ENCODE results near the gene FARP1. TPM values are rescaled to one million over a fixed set of nuclear protein-coding genes. Genes with fewer than 3 reads are reported as not detected.

Gene FARP1
- total RNA-seq, 1 experiment from 2014 or later, result 96.6 TPM

- no peak for TF ChIP-seq KAT7 (CRISPR knock-in tag; IDR thresholded peaks at IDR 0.05; ENCODE audit: borderline replicate concordance)
- TF ChIP-seq ELF4 (CRISPR knock-in tag; IDR thresholded peaks at IDR 0.05; ENCODE audit: low read depth), result no peak
- TF ChIP-seq ZNF416 (CRISPR knock-in tag; IDR thresholded peaks at IDR 0.05), result no peak
- no peak for TF ChIP-seq ATF6 (CRISPR knock-in tag; IDR thresholded peaks at IDR 0.05)
- TF ChIP-seq ZNF512 (CRISPR knock-in tag; IDR thresholded peaks at IDR 0.05; ENCODE audit: borderline replicate concordance), result no peak
- no peak for TF ChIP-seq ZNF423 (CRISPR knock-in tag; IDR thresholded peaks at IDR 0.05)
- no peak for TF ChIP-seq TEAD1 (CRISPR knock-in tag; IDR thresholded peaks at IDR 0.05)
- no peak for TF ChIP-seq ERG (CRISPR knock-in tag; IDR thresholded peaks at IDR 0.05)
Measured at GRCh38 chr13:98416408-98416807, 273.5 kb downstream of the FARP1 start (continued).

GRCh38 chr13:98419786-98420553 is 277.1 kb downstream of the FARP1 start:
- ChIA-PET POLR2A (no interaction called here), CTCF (no interaction called here)
- ATAC-seq (no peak), DNase-seq (ENCODE audit: low spot score) (no peak)
- H3K9me3 Mint-ChIP-seq, result no peaks in the 10 kb centered on the region
- no peak overlapping the region for H3K27ac Mint-ChIP-seq
- TF ChIP-seq KAT7 (CRISPR knock-in tag; IDR thresholded peaks at IDR 0.05; ENCODE audit: borderline replicate concordance) (no peak), AR (CRISPR knock-in tag; IDR thresholded peaks at IDR 0.05) (no peak), ARID4B (CRISPR knock-in tag; IDR thresholded peaks at IDR 0.05; ENCODE audit: borderline replicate concordance) (no peak), ZBTB21 (CRISPR knock-in tag; IDR thresholded peaks at IDR 0.05; ENCODE audit: borderline replicate concordance) (no peak), ELF4 (CRISPR knock-in tag; IDR thresholded peaks at IDR 0.05; ENCODE audit: low read depth) (no peak), ZNF416 (CRISPR knock-in tag; IDR thresholded peaks at IDR 0.05) (no peak), JAZF1 (CRISPR knock-in tag; IDR thresholded peaks at IDR 0.05) (no peak), USF2 (CRISPR knock-in tag; IDR thresholded peaks at IDR 0.05) (no peak), MLX (CRISPR knock-in tag; IDR thresholded peaks at IDR 0.05) (no peak)
- H3K4me3 Mint-ChIP-seq, result no peak overlapping the region
- peaks cover 34% of the 10 kb centered on the region for H3K36me3 Mint-ChIP-seq
- no peaks in the 10 kb centered on the region for H3K27me3 Mint-ChIP-seq (ENCODE audit: low read depth)
- no peaks in the 10 kb centered on the region for H3K4me1 Mint-ChIP-seq

Data from WTC11 (cell line).